IPS-18c (cell line): Measurements from ENCODE around the gene GRWD1.
A peak's percentile ranks its signal among the peaks of the same experiment; 100 is the strongest.

ENCODE experiments used
- H3K4me3 ChIP-seq: 2 replicates; pipeline ENCODE4 v1.7.0; 2013; ENCODE audit warnings: low read depth, mild to moderate bottlenecking, low read length, moderate library complexity; ENCODE audit not compliant: insufficient read depth
- H3K9me3 ChIP-seq: one replicate; pipeline ENCODE4 v1.6.1; 2013; ENCODE audit warnings: mild to moderate bottlenecking, low read length, moderate library complexity; ENCODE audit not compliant: control insufficient read depth, insufficient read depth

GRWD1 gene

GRCh38 chr19:48450441-48450840 is 4.7 kb downstream of the GRWD1 start:
- no peak overlapping the region for H3K4me3 ChIP-seq
- no peaks in the 10 kb centered on the region for H3K9me3 ChIP-seq

GRCh38 chr19:48450863-48451262 is 5.1 kb downstream of the GRWD1 start:
- Histone ChIP-seq H3K9me3 (no peaks in the 10 kb centered on the region), H3K4me3 (no peak overlapping the region)

GRCh38 chr19:48451624-48452023 is 5.8 kb downstream of the GRWD1 start:
- Histone ChIP-seq H3K4me3 (no peak overlapping the region), H3K9me3 (no peaks in the 10 kb centered on the region)

GRCh38 chr19:48452289-48453190 is 6.8 kb downstream of the GRWD1 start:
- Histone ChIP-seq H3K4me3 (no peak overlapping the region), H3K9me3 (no peaks in the 10 kb centered on the region)

GRCh38 chr19:48454150-48454730 is 8.5 kb downstream of the GRWD1 start:
- H3K4me3 ChIP-seq, result no peak overlapping the region

GRCh38 chr19:48455171-48455907 is 9.6 kb downstream of the GRWD1 start, which contains the start of gene KCNJ14:
Gene KCNJ14, plus strand, starts transcription at chr19:48455574. Its CDS starts 6,151 bp downstream, at chr19:48461725.
- no peaks in the 10 kb centered on the region for H3K9me3 ChIP-seq
- no peak within 1 kb of the TSS for H3K4me3 ChIP-seq

More at GRCh38 chr19:48454150-48454730, 8.5 kb downstream of the GRWD1 start:
- H3K9me3 ChIP-seq, result no peaks in the 10 kb centered on the region

GRCh38 chr19:48455908-48456562 is 10.3 kb downstream of the GRWD1 start:
- no peaks in the 10 kb centered on the region for H3K9me3 ChIP-seq
- no peak overlapping the region for H3K4me3 ChIP-seq

GRCh38 chr19:48456864-48457263 is 11.1 kb downstream of the GRWD1 start:
- no peak overlapping the region for H3K4me3 ChIP-seq
- no peaks in the 10 kb centered on the region for H3K9me3 ChIP-seq

- Histone ChIP-seq H3K9me3 (no peaks in the 10 kb centered on the region), H3K4me3 (no peak overlapping the region)
Observed at GRCh38 chr19:48458016-48458415, 12.2 kb downstream of the GRWD1 start.

GRCh38 chr19:48461651-48461981 is 15.8 kb downstream of the GRWD1 start:
- Histone ChIP-seq H3K4me3 (no peak overlapping the region), H3K9me3 (no peaks in the 10 kb centered on the region)

- H3K4me3 ChIP-seq, result no peak overlapping the region
- no peaks in the 10 kb centered on the region for H3K9me3 ChIP-seq
Observed at GRCh38 chr19:48461982-48462655, 16.3 kb downstream of the GRWD1 start.

- no peaks in the 10 kb centered on the region for H3K9me3 ChIP-seq
- H3K4me3 ChIP-seq, result no peak overlapping the region
Observed at GRCh38 chr19:48465215-48465614, 19.4 kb downstream of the GRWD1 start.

- H3K4me3 ChIP-seq, result no peak overlapping the region
- no peaks in the 10 kb centered on the region for H3K9me3 ChIP-seq
Observed at GRCh38 chr19:48466561-48467325, 21.0 kb downstream of the GRWD1 start.

GRCh38 chr19:48468772-48469288 is 23.0 kb downstream of the GRWD1 start:
- no peaks in the 10 kb centered on the region for H3K9me3 ChIP-seq
- H3K4me3 ChIP-seq, result peak overlapping the region; percentile 97

GRCh38 chr19:48469289-48469881 is 23.6 kb downstream of the GRWD1 start, which contains the start of gene CYTH2:
Gene CYTH2, plus strand, starts transcription at chr19:48469369. Its CDS starts 139 bp downstream, at chr19:48469508.
- no peaks in the 10 kb centered on the region for H3K9me3 ChIP-seq
- H3K4me3 ChIP-seq, result peak within 1 kb of the TSS; percentile 97
